OCI-LY1 (cell line): Measurements from ENCODE around the gene PMEPA1.

Source experiments
- EZH2 ChIP-seq: fragments of 200-600 bp; sonication (generic), shearing (Covaris generic); IDR thresholded peaks from 2 replicates; pipeline ENCODE4 v1.8.0; 2017; ENCODE audit warnings: borderline replicate concordance, mixed run types, mild to moderate bottlenecking, antibody characterized with exemption, low read length, moderate library complexity, mixed read lengths
- TF ChIP-seq, protein P1 (sequence below): fragments of 200-600 bp; sonication (generic), shearing (Covaris generic); IDR thresholded peaks from 2 replicates; pipeline ENCODE4 v1.5.1; 2017; ENCODE audit warnings: mild to moderate bottlenecking, antibody characterized with exemption, low read length, moderate library complexity, mixed read lengths

DNA sequence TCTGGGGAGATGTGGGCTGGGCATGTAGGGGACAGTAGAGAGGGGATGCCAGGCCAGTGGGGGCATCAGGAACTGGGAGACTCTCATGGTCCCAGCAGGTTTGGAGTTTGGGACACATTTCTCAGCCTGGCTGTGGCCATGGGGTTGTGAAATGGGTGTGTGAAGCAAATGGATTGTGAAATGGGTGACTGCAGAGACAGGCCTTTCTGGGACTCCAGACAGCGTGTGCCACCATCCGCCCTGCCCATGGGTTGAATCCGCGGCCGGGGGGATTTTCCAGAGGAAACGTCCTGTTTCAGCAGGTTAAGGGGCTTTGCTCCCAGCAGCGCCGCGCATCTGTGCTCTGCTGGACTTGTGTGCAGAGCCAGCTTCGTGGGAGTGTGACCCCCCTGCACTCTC is 3.7 kb upstream of the PMEPA1 start:
- TF ChIP-seq, protein P1, sequence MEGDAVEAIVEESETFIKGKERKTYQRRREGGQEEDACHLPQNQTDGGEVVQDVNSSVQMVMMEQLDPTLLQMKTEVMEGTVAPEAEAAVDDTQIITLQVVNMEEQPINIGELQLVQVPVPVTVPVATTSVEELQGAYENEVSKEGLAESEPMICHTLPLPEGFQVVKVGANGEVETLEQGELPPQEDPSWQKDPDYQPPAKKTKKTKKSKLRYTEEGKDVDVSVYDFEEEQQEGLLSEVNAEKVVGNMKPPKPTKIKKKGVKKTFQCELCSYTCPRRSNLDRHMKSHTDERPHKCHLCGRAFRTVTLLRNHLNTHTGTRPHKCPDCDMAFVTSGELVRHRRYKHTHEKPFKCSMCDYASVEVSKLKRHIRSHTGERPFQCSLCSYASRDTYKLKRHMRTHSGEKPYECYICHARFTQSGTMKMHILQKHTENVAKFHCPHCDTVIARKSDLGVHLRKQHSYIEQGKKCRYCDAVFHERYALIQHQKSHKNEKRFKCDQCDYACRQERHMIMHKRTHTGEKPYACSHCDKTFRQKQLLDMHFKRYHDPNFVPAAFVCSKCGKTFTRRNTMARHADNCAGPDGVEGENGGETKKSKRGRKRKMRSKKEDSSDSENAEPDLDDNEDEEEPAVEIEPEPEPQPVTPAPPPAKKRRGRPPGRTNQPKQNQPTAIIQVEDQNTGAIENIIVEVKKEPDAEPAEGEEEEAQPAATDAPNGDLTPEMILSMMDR = no peak
- TF ChIP-seq EZH2 = no peak
